ENCODE results near the gene KCTD11. TPM values are rescaled to one million over a fixed set of nuclear protein-coding genes. Genes with fewer than 3 reads are reported as not detected.

The KCTD11 gene
- total RNA-seq, 2 experiments from 2014 or later, result 0.41 to 0.47 TPM

DNA sequence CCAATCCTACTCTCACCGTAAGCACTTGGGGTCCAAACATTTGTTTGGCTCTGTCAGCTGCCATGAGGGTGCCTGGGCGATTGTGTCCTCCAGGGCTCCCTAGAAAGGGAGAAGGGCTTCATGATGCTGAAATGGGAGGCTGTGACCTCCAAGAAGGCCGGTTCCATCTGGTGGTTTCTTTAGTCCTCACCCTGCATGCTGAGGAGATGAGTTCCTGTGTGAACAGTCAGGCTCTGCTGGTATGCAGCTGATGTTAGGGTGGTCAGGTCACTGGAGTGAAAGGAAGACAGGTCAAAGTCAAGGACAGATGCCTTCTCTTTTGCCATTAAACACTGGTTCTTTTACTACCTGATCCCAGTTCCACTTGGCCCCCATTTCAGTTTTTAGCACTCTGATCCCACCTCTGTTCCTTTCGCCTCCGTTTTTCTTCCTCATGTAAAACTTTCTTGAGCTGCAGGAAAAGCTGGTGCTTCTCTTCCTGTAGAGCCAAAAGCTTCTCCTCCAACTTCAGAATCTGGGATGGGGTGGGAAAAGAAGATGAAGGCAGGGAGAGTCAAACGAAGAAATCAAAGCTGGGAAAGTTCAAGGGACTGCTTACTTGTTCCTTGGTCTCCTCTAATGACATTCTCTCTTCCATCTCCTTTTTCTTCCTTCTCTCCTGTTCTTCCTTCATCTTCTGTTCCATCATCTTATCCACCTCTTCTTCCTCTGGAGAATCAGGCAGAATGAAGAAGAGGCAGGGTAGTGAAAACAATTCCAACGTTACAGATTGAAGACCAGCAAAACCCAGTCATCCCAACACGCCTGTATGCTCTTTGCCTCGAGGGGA is 37.9 kb upstream of the KCTD11 start:
- CTCF ChIA-PET, result interaction anchor here (1.3 to 2.4 kb wide), 2 partner anchors 15 to 18 kb away, joined by 4 to 9 read pairs; no protein-coding TSS in a partner anchor
- intact Hi-C loops (cut with micrococcal nuclease), result loop anchor here (2.0 kb wide), 1 partner anchor 37 kb away; no protein-coding TSS in a partner anchor
- H3K4me1 Mint-ChIP-seq (ENCODE audit: low read depth), result peaks cover 57% of the 10 kb centered on the region
- peak overlapping the region; percentile 78 for H3K4me3 Mint-ChIP-seq
- no peak for DNase-seq
- no peaks in the 10 kb centered on the region for H3K27me3 Mint-ChIP-seq (ENCODE audit: low read depth)
- peak overlapping the region; percentile 70 for H3K27ac Mint-ChIP-seq
- peaks cover 44% of the 10 kb centered on the region for H3K36me3 Mint-ChIP-seq (ENCODE audit: low read depth)
- no peaks in the 10 kb centered on the region for H3K9me3 Mint-ChIP-seq

DNA sequence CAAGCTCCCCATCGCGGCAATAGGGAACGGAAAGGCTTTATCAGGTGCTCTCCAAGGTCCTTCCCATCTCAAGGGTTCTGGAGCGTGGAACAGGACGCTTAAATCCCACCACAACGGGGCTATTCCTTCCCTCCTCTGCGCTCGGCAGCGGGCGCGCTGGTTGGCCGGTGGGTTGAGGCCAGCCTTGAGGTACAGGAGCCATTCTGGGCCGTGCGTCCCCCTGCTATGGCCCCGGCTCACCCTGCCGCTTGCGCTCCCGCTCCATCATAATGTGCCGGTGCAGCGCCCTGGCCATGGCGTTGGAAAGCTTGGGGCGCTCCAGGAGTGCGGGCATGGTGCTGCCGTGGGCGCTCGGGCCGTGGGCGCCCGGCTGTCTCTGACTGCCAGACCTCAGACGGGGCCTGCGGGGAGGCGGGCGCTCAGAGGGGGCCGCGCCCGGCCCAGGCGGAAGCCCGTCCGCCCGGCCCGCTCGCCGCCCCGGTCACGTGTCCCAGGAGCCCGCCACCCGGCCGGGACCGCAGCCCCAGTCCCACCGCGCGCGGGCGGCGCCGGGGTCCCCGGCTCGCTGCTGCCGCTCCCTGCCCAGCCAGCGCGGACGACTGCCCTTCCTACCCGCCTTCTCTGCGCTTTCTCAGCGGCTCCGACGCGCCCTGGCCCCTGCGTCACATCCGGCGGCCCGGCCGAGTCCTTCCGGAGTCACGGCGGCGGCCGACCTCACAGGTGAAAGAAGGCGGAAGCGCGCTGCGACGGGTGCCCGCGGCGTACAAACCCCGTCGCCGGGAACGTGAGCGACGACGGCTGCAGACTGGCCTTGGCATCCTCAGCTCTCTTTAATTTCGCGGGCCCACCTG is 37.0 kb upstream of the KCTD11 start, which contains the start of gene GPS2:
Gene GPS2, minus strand, starts transcription at position 642 of the 851 bp plus-strand sequence. Its CDS starts 308 bp downstream, at position 334.
- Mint-ChIP-seq H3K27me3 (ENCODE audit: low read depth) (no peaks in the 10 kb centered on the region), H3K9me3 (no peaks in the 10 kb centered on the region), H3K36me3 (ENCODE audit: low read depth) (peaks cover 35% of the 10 kb centered on the region), H3K4me1 (ENCODE audit: low read depth) (peaks cover 49% of the 10 kb centered on the region), H3K27ac (peak within 1 kb of the TSS; percentile 88), H3K4me3 (peak within 1 kb of the TSS; percentile 86)
- intact Hi-C loops (cut with micrococcal nuclease), result loop anchor here (1.0 to 2.0 kb wide), 2 partner anchors 8 to 36 kb away; partner anchors contain the start of gene EIF5A
- DNase-seq, result peak; percentile 95
- CTCF ChIA-PET, result interaction anchor here (1.1 to 2.4 kb wide), 2 partner anchors 9 to 18 kb away, joined by 3 to 9 read pairs; no protein-coding TSS in a partner anchor

DNA sequence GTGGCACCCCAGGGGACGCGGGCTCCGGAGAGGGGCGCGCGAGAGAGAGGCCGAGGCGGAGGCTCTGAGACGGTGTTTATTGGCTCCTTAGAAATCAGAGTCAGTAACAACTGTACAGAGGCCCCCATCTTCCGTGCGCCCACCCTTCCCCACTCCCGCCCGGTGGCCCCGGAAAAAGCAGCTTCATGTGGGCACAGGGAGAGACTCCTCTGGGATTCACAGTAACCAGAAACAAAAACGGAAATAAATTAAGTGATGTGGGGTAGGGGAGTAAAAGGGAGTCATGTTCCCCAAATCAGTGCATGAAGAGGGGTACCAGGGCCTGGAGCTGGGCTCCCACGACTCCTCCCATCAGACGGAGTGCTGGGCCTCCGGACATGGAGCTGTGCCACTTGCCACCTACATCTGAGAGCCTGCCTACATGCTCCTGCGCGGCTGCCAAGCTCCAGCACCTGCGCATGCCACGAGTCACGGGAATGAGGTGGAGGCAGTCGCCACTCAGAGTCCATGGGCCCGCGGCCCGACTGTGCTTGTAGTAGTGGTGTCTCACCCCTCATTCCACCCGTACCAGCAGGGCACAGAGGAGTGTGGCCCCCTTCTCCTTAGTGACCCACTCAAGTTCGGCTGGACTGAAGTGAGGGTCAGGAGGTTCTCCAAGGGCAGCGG is 36.3 kb upstream of the KCTD11 start:
- Mint-ChIP-seq H3K36me3 (ENCODE audit: low read depth) (peaks cover 28% of the 10 kb centered on the region), H3K27ac (peak overlapping the region; percentile 88), H3K4me1 (ENCODE audit: low read depth) (peaks cover 41% of the 10 kb centered on the region), H3K27me3 (ENCODE audit: low read depth) (no peaks in the 10 kb centered on the region), H3K9me3 (no peaks in the 10 kb centered on the region), H3K4me3 (peak overlapping the region; percentile 86)
- CTCF ChIA-PET, result interaction anchor here (1.1 kb wide), 1 partner anchor 9 kb away, joined by 3 read pairs; no protein-coding TSS in a partner anchor
- DNase-seq, result no peak
- intact Hi-C loops (cut with micrococcal nuclease), result loop anchor here (1.0 to 2.0 kb wide), 2 partner anchors 8 to 35 kb away; partner anchors contain the start of gene EIF5A

DNA sequence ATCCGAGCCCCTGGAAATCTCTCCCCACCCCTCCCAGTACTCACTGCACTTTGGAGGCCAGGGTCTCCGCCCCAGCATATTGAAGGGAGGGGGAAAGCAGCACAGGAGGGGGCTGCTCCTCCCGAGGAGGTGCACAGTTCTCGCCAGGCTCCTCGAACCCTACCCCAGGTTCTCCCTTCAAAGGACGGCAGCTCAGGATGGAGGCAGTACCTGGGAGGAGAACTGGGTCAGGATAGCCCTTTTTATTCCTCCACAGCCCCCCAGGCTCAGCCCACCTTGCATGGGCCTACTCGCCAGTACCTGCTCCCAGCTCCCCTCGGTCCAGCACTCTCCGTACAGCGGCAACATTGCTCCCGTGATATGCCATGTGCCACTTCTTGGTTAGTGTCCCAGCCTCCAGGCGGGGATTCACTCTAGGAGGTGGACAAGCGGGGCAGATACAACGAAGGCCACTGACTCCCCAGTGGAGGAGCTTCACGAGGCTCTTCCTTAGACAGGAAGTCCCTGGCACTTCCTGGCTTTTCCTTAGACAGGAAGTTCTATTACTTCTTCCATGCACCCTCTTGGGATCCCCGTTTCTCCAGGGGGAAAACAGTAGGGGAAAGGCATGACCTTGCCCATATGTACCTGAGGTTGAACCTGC is 34.7 kb upstream of the KCTD11 start:
- H3K36me3 Mint-ChIP-seq (ENCODE audit: low read depth), result peaks cover 21% of the 10 kb centered on the region
- H3K4me3 Mint-ChIP-seq, result peak overlapping the region; percentile 50

GRCh38 chr17:7318121-7318860 is 33.7 kb upstream of the KCTD11 start:
- CTCF ChIA-PET, result no interaction called here
- Mint-ChIP-seq H3K27me3 (ENCODE audit: low read depth) (no peaks in the 10 kb centered on the region), H3K4me3 (no peak overlapping the region), H3K27ac (no peak overlapping the region), H3K4me1 (ENCODE audit: low read depth) (peaks cover 18% of the 10 kb centered on the region), H3K36me3 (ENCODE audit: low read depth) (peaks cover 19% of the 10 kb centered on the region), H3K9me3 (no peaks in the 10 kb centered on the region)
- intact Hi-C loops (cut with micrococcal nuclease), result no loop called here
- DNase-seq, result no peak

More for the DNA sequence above, 34.7 kb upstream of the KCTD11 start:
- no peak for DNase-seq
- CTCF ChIA-PET, result interaction anchor here (0.6 to 1.3 kb wide), 2 partner anchors 32 to 50 kb away, joined by 3 read pairs; no protein-coding TSS in a partner anchor
- H3K4me1 Mint-ChIP-seq (ENCODE audit: low read depth), result peaks cover 28% of the 10 kb centered on the region
- intact Hi-C loops (cut with micrococcal nuclease), result no loop called here
- H3K27me3 Mint-ChIP-seq (ENCODE audit: low read depth), result no peaks in the 10 kb centered on the region
- H3K9me3 Mint-ChIP-seq, result no peaks in the 10 kb centered on the region
- peak overlapping the region; percentile 41 for H3K27ac Mint-ChIP-seq

DNA sequence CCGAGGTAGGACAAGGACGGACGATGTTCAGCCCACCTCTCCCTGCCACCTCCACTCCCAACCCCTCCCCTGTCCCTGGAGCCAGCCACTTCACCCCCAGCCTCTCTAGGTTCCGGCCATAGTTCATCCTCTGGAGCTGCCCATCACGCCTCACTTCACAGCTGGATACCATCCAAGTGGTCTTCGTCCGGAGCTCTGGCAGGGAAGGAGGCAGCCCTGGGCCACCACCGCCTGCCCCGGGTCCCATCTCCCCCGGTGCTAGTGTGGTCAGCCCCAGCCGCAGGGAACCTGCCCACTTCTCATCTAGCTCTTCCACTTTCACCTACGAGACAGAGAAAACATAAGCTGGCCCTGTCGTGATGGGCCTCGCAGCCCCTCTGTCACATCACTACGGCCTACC is 30.5 kb upstream of the KCTD11 start:
- DNase-seq, result no peak
- intact Hi-C loops (cut with micrococcal nuclease), result no loop called here
- no peak overlapping the region for H3K4me3 Mint-ChIP-seq
- no peaks in the 10 kb centered on the region for H3K9me3 Mint-ChIP-seq
- CTCF ChIA-PET, result interaction anchor here (0.9 to 1.4 kb wide), 3 partner anchors 8 to 34 kb away, joined by 3 to 4 read pairs (median 3); no protein-coding TSS in a partner anchor
- no peak overlapping the region for H3K27ac Mint-ChIP-seq
- peaks cover 4% of the 10 kb centered on the region for H3K4me1 Mint-ChIP-seq (ENCODE audit: low read depth)
- H3K27me3 Mint-ChIP-seq (ENCODE audit: low read depth), result no peaks in the 10 kb centered on the region
- H3K36me3 Mint-ChIP-seq (ENCODE audit: low read depth), result peaks cover 32% of the 10 kb centered on the region

DNA sequence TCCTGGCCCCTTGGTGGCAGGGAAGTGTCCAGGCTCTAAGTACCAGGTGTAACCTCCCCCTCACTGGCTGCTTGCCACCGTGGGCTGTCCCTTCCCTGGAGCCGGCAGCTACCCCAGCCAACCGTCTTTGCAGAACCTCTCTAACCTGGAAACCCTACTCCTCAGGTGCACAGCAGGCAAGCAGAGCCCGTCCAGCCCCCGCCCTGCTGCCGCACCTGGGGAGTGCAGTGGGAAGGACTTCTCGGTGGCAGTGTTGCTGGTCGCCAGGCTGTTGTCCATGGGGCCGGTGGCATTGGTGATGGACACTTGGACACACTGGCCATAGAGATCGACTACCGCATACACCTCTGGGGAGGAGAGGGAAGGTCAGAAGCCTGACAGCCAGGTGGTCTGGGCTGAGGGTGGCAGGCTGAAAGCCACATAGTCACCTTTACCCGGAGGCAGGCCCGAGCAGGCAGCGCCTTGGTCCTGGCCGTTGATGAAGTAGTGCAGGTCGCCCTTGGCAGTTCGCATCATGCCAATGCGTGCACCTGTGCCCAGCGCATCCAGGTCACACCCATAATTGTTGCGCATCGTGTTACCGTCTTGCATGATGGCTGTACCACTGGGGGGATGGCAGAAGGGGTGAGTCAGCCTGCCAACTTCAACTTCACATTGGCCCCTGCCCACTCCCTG is 29.3 kb upstream of the KCTD11 start:
- peaks cover 13% of the 10 kb centered on the region for H3K4me1 Mint-ChIP-seq (ENCODE audit: low read depth)
- H3K9me3 Mint-ChIP-seq, result no peaks in the 10 kb centered on the region
- H3K36me3 Mint-ChIP-seq (ENCODE audit: low read depth), result peaks cover 34% of the 10 kb centered on the region
- intact Hi-C loops (cut with micrococcal nuclease), result no loop called here
- DNase-seq, result no peak
- no peaks in the 10 kb centered on the region for H3K27me3 Mint-ChIP-seq (ENCODE audit: low read depth)
- CTCF ChIA-PET, result interaction anchor here (0.6 to 1.4 kb wide), 6 partner anchors 23 to 238 kb away, joined by 3 to 4 read pairs (median 3); no protein-coding TSS in a partner anchor
- no peak overlapping the region for H3K27ac Mint-ChIP-seq
- no peak overlapping the region for H3K4me3 Mint-ChIP-seq

DNA sequence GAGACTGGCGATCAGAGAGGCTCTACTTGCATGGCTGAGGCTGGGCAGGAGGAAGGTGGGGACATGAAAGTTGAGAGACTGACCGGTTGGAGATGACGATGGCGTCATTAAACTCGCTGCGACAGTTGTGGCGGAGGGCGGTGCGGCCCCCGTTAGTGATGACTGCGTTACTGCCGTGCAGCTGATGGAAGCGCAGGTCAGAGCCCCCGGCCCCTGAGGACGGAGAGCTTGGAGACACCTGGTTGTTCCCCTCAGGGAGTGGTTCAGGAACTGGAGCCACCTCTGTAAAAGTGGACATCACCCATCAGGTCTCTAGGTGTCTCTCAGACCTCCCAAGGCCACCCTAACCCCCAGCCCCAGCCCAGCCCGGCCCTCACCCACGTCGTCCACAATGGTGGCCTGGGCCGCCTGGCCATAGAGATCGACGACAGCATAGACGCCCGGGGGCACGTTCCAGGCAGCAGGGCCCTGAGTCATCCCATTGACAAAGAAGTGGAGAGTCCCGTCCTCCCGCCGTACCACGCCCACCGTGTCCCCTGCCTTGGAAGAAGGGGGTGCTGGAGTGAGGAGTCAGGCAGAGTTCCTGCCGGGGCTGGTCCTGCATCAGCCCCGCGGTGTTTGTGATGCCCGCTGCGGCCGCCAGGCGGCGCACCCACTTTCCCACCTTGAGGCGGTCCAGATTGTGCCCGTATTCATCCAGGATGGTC is 28.1 kb upstream of the KCTD11 start:
- intact Hi-C loops (cut with micrococcal nuclease), result loop anchor here (1.0 kb wide), 1 partner anchor 22 kb away; no protein-coding TSS in a partner anchor
- H3K9me3 Mint-ChIP-seq, result no peaks in the 10 kb centered on the region
- CTCF ChIA-PET, result interaction anchor here (0.6 to 5.3 kb wide), 12 partner anchors 8 to 279 kb away, joined by 3 to 42 read pairs (median 4); partner anchors contain the start of genes ACAP1 and GPS2
- H3K27me3 Mint-ChIP-seq (ENCODE audit: low read depth), result no peaks in the 10 kb centered on the region
- H3K27ac Mint-ChIP-seq, result no peak overlapping the region
- no peak overlapping the region for H3K4me3 Mint-ChIP-seq
- H3K4me1 Mint-ChIP-seq (ENCODE audit: low read depth), result peaks cover 25% of the 10 kb centered on the region
- peaks cover 30% of the 10 kb centered on the region for H3K36me3 Mint-ChIP-seq (ENCODE audit: low read depth)
- DNase-seq, result peak; percentile 73

- H3K9me3 Mint-ChIP-seq, result no peaks in the 10 kb centered on the region
- no peak for DNase-seq
- no peak overlapping the region for H3K4me3 Mint-ChIP-seq
- peaks cover 25% of the 10 kb centered on the region for H3K4me1 Mint-ChIP-seq (ENCODE audit: low read depth)
- CTCF ChIA-PET, result interaction anchor here (0.6 to 5.3 kb wide), 11 partner anchors 9 to 116 kb away, joined by 3 to 42 read pairs (median 3); partner anchors contain the start of genes ACAP1 and GPS2
- peaks cover 29% of the 10 kb centered on the region for H3K36me3 Mint-ChIP-seq (ENCODE audit: low read depth)
- intact Hi-C loops (cut with micrococcal nuclease), result loop anchor here (1.0 kb wide), 1 partner anchor 22 kb away; no protein-coding TSS in a partner anchor
- no peak overlapping the region for H3K27ac Mint-ChIP-seq
- no peaks in the 10 kb centered on the region for H3K27me3 Mint-ChIP-seq (ENCODE audit: low read depth)
Measured at GRCh38 chr17:7324438-7324779, 27.6 kb upstream of the KCTD11 start.

All from activated naive CD4-positive, alpha-beta T cell treated with anti-CD3 and anti-CD28 coated beads for 36 hours (primary cell).